Pancreas (tissue), 10 donors: Measurements from ENCODE around the gene TBKBP1. TPM values are rescaled to one million over a fixed set of nuclear protein-coding genes. Genes with fewer than 3 reads are reported as not detected.

ENCODE experiments used
- ATAC-seq, 4 donors: fragments of 200-7000 bp; cut with Tn5 transposase; one replicate each; pipeline versions ENCODE4 v1.8.0 to v1.9.1; 2020; ENCODE audit warnings: mild to moderate bottlenecking in 4 of 4, moderate library complexity in 4 of 4
- DNase-seq, 6 donors: peaks; one replicate each; pipeline ENCODE4 v3.0.0-alpha.2; 2020
- FAIRE-seq: peaks from 2 replicates; lab custom pipeline; 2012; peaks lifted over from hg19 to GRCh38; lab: Jason Lieb, UNC
- H3K27ac ChIP-seq, 4 donors: fragments of 200-600 bp; sonication (generic); 1 replicate in 3 of 4; 2 replicates in 1 of 4; pipeline versions ENCODE4 v1.5.0 to v1.8.0; 2020
- H3K27me3 ChIP-seq, 4 donors: fragments of 200-600 bp; one replicate each; pipeline ENCODE4 v1.8.0; 2021
- H3K36me3 ChIP-seq, 3 donors: fragments of 200-600 bp; sonication (generic) in 1 of 3; one replicate each; pipeline versions ENCODE4 v1.5.0 to v1.8.0; 2020 to 2021
- H3K4me1 ChIP-seq, 3 donors: fragments of 200-600 bp; one replicate each; pipeline ENCODE4 v1.8.0; 2021
- H3K4me3 ChIP-seq, 4 donors: fragments of 200-600 bp; sonication (generic) in 2 of 4; one replicate each; pipeline versions ENCODE4 v1.5.0 to v1.8.0; 2020 to 2021
- H3K9me3 ChIP-seq, 4 donors: fragments of 200-600 bp; one replicate each; pipeline ENCODE4 v1.8.0; 2021
- CTCF ChIP-seq, 4 donors: fragments of 200-600 bp; sonication (generic) in 3 of 4; IDR thresholded peaks; one replicate each; pipeline versions ENCODE4 v1.5.0 to v1.8.0; 2021; ENCODE audit warnings: antibody characterized with exemption in 4 of 4
- WGBS, 2 donors: extraction: QIAGEN DNeasy Blood & Tissue Kit; methylation state at CpG; one replicate each; pipeline ENCODE4 v1.1.7; 2013; 5-methylcytosine and 5-hydroxymethylcytosine counted together
- intact Hi-C, 3 donors: fragments of 100-400 bp; cut with DNase I; formaldehyde crosslinking; loops; one replicate each; pipeline versions ENCODE4 v1.11.1 to v1.14.2; 2022
- polyA plus RNA-seq, 2 donors: library from polyadenylated mRNA; stranded (reverse); fragments of 200-250 nt; gene quantifications; one replicate each; pipeline ENCODE4 v1.2.3, GENCODE V29; 2013
- total RNA-seq, 6 donors: library from RNA; stranded (reverse); fragmentation: NEBNext Ultra II Directional in 4 of 6; extraction: Animal tissue kit (Norgen Biotek cat#: 25700) in 4 of 6; gene quantifications; one replicate each; pipeline versions ENCODE4 v1.2.1 to v1.2.4, GENCODE V29; 2021 to 2023
- donor health status: healthy with polysubstance abuse.
- donor health status: DM: no; HTN: no; CAD: no; lungs with moderate emphysema.
- donor health status: DM: no; HTN: no; CAD: no.
- donor health status: control.
- donor health status: control.
- donor health status: Bipolar disorder and iron deficiency.
- donor health status: DM: yes; HTN: yes; CAD: no.
- donor health status: DM: no; HTN: no; CAD: no.
- donor health status: DM: no; HTN: no; CAD: no.
- donor health status: DM: yes; HTN: yes; CAD: no.

Gene TBKBP1, protein sequence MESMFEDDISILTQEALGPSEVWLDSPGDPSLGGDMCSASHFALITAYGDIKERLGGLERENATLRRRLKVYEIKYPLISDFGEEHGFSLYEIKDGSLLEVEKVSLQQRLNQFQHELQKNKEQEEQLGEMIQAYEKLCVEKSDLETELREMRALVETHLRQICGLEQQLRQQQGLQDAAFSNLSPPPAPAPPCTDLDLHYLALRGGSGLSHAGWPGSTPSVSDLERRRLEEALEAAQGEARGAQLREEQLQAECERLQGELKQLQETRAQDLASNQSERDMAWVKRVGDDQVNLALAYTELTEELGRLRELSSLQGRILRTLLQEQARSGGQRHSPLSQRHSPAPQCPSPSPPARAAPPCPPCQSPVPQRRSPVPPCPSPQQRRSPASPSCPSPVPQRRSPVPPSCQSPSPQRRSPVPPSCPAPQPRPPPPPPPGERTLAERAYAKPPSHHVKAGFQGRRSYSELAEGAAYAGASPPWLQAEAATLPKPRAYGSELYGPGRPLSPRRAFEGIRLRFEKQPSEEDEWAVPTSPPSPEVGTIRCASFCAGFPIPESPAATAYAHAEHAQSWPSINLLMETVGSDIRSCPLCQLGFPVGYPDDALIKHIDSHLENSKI
- total RNA-seq = 1 to 10 TPM; 4.7 to 7.0 (median 5.7) TPM
- 10 to 100 TPM; 11.1 to 21.2 TPM for polyA plus RNA-seq

GRCh38 chr17:47693731-47694580 lies at the start of gene TBKBP1:
Gene TBKBP1, plus strand, starts transcription at chr17:47694161. Its CDS starts 1,952 bp downstream, at chr17:47696113.
- Histone ChIP-seq H3K4me1 (peaks cover 0 to 6% (median 0%) of the 10 kb centered on the region in 3 donors), H3K4me3 (peak within 1 kb of the TSS; percentile 50 to 97 (median 67)), H3K36me3 (no peaks in the 10 kb centered on the region), H3K27me3 (no peaks in the 10 kb centered on the region), H3K27ac (peak within 1 kb of the TSS; percentile 53 to 67 (median 58)), H3K9me3 (no peaks in the 10 kb centered on the region)
- FAIRE-seq (no peak), DNase-seq (peak; percentile 55 to 86 (median 74)), ATAC-seq (peak; percentile 53 to 65 (median 60))
- WGBS, 2 donors = 0 to 1% methylated on average over 37 to 79 of the region's 87 CpGs
- TF ChIP-seq CTCF (IDR thresholded peaks at IDR 0.05) = no peak
- intact Hi-C loops = loop anchor here in 1 of 3 donors (10.0 kb wide), 1 partner anchor 111 kb away; no protein-coding TSS in a partner anchor

DNA sequence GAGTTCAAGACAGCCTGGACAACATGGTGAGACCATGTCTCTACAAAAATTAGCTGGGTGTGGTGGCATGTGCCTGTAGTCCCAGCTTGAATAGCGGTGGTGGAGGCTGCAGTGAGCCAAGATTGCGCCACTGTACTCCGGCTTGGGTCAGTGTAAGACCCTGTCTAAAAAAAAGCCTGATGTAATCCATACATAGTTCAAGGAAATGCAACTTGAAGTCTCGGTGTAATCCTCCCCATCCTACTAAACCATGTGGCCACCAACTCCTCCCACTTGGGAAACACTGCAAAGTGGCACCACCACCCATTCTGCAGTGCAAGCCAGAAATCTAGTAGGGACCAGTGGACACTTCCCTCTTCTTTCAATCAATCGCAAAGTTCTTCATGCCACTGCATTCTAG lies 49.6 kb upstream of the TBKBP1 start:
- H3K4me1 ChIP-seq = peaks cover 0 to 7% (median 0%) of the 10 kb centered on the region in 3 donors
- TF ChIP-seq CTCF (IDR thresholded peaks at IDR 0.05) = no peak
- intact Hi-C loops = no loop called here
- no peaks in the 10 kb centered on the region for H3K9me3 ChIP-seq
- ATAC-seq = no peak
- DNase-seq = no peak
- H3K4me3 ChIP-seq = no peak overlapping the region
- no peaks in the 10 kb centered on the region for H3K27me3 ChIP-seq
- FAIRE-seq = no peak
- no peaks in the 10 kb centered on the region for H3K36me3 ChIP-seq
- no peak overlapping the region for H3K27ac ChIP-seq
- 88 to 89% methylated on average over 5 of the region's 5 CpGs for WGBS, 2 donors

DNA sequence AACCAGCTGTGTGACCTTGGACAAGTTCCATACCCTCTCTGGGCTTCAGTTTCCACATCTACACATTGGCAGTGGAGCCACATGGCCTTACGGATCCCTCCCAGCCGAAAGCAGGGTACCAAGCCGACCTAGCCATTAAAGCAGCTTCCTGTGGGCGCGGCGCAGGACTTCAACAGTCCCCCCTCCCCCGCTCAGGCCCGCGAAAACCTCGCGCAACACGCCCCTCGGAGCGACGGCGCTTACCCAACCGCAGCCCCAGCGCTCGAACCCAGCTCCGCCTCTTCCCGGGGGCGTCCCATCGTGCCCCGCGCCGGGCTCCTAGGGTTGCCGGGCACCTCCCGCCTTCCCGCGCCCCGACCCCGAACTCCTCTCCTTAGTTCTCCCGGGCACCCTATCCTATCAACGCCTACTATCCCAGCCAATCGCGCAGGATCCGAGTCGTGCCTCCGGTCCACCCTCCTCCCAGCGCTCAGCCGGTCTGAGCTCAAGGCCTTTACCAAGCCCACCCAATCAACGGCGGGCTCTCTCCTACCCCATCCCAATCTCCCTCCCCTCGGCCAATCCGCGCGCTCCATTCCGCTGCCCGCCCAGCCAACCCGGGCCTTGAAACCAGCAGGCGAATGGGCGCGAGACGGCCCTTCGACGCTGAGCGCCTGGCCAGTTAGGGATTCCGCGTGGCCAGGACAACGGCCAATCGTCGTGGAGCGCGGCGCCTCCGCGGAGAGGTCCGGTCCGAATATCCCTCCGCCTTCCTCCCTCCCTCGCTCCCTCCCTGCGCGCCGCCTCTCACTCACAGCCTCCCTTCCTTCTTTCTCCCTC lies 44.6 kb upstream of the TBKBP1 start, which contains the start of gene KPNB1:
KPNB1 (plus strand) TSS at position 767 of the 819 bp plus-strand sequence. CDS start 326 bp downstream, outside the sequence.
- ATAC-seq (peak; percentile 87 to 94 (median 88)), FAIRE-seq (peak; percentile 87)
- 0 to 1% methylated on average over 64 to 74 of the region's 74 CpGs for WGBS, 2 donors

More for the DNA sequence above, 44.6 kb upstream of the TBKBP1 start, which contains the start of gene KPNB1:
- Histone ChIP-seq H3K27ac (peak within 1 kb of the TSS; percentile 68 to 89 (median 78)), H3K36me3 (peaks cover 4 to 16% (median 5%) of the 10 kb centered on the region in 3 donors), H3K4me3 (peak within 1 kb of the TSS; percentile 67 to 87 (median 84)), H3K9me3 (no peaks in the 10 kb centered on the region), H3K4me1 (peaks cover 0 to 26% (median 10%) of the 10 kb centered on the region in 3 donors), H3K27me3 (no peaks in the 10 kb centered on the region)
- peak; percentile 98 to 100 (median 99) for DNase-seq
- intact Hi-C loops = no loop called here
- TF ChIP-seq CTCF (IDR thresholded peaks at IDR 0.05) = no peak
